GM19035 (cell line): ENCODE measurements around the gene ADAMTS4.
A peak's percentile ranks its signal among the peaks of the same experiment; 100 is the strongest.

ENCODE experiments used
- ATAC-seq: cut with Tn5 transposase; IDR thresholded peaks from one replicate; pipeline ENCODE4 v1.9.1; 2021; ENCODE audit not compliant: unreplicated experiment

The ADAMTS4 gene

GRCh38 chr1:161158316-161159010 is 40.4 kb downstream of the ADAMTS4 start:
- ATAC-seq, result no peak

- ATAC-seq, result no peak
These were observed 41.0 kb downstream of the ADAMTS4 start for GRCh38 chr1:161157867-161158266.

GRCh38 chr1:161153682-161154337 is 45.0 kb downstream of the ADAMTS4 start, which contains the start of gene UFC1:
Gene UFC1, plus strand, starts transcription at chr1:161153978. Its CDS starts 20 bp downstream, at chr1:161153998.
- ATAC-seq, result peak; percentile 88

- ATAC-seq, result peak; percentile 15
These were observed 45.7 kb downstream of the ADAMTS4 start for GRCh38 chr1:161153176-161153575.

- no peak for ATAC-seq
These were observed 53.0 kb downstream of the ADAMTS4 start for GRCh38 chr1:161145832-161146231.

GRCh38 chr1:161140755-161141400 is 58.0 kb downstream of the ADAMTS4 start:
- ATAC-seq, result no peak

- ATAC-seq, result no peak
These were observed 59.1 kb downstream of the ADAMTS4 start for GRCh38 chr1:161139766-161140165.

GRCh38 chr1:161138431-161138830 is 60.4 kb downstream of the ADAMTS4 start:
- no peak for ATAC-seq

GRCh38 chr1:161137881-161138280 is 61.0 kb downstream of the ADAMTS4 start:
- ATAC-seq, result no peak
